B cell (primary cell): ENCODE results near the gene LPCAT4. TPM values are rescaled to one million over a fixed set of nuclear protein-coding genes. Genes with fewer than 3 reads are reported as not detected.
A peak's percentile ranks its signal among the peaks of the same experiment; 100 is the strongest.

Experiments
- ATAC-seq: fragments of 200-7000 bp; cut with Tn5 transposase; one replicate; pipeline ENCODE4 v1.10.0; 2021; ENCODE audit warnings: low read depth, mild to moderate bottlenecking, moderate number of reproducible peaks, moderate library complexity
- CTCF ChIA-PET: fragments of 350-600 bp; sonication (Branson Sonifier 250); formaldehyde crosslinking; loops from one replicate; lab custom pipeline; 2021; ENCODE audit warnings: antibody characterized with exemption, inconsistent platforms; lab: Charles Lee
- POLR2A ChIA-PET: fragments of 350-600 bp; sonication (Branson Sonifier 250); formaldehyde crosslinking; loops from one replicate; lab custom pipeline; 2021; ENCODE audit warnings: antibody characterized with exemption; lab: Charles Lee
- DNase-seq: peaks from one replicate; pipeline ENCODE4 v3.0.0; 2013
- H2AFZ ChIP-seq: 2 replicates; pipeline ENCODE4 v1.6.1; 2012; ENCODE audit warnings: mild to moderate bottlenecking, low read depth, low read length; ENCODE audit not compliant: insufficient read depth, poor library complexity, severe bottlenecking
- H3K27ac ChIP-seq, 2 donors: 1 replicate in 1 of 2; 2 replicates in 1 of 2; pipeline ENCODE4 v1.5.1; 2012 to 2013; ENCODE audit warnings: low read length in 2 of 2, mild to moderate bottlenecking in 2 of 2, moderate library complexity in 1 of 2
- H3K27me3 ChIP-seq, 4 experiments: fragments of 200-600 bp in 1 of 4; sonication (generic) in 1 of 4; replicated peaks in 1 of 4; 1 replicate in 2 of 4; 2 replicates in 2 of 4; pipeline versions ENCODE4 v1.6.1 to v1.7.0; 2013 to 2016; ENCODE audit warnings: low read length in 3 of 4, mild to moderate bottlenecking in 2 of 4, mixed read lengths in 1 of 4, moderate library complexity in 1 of 4; ENCODE audit not compliant: insufficient read depth in 4 of 4, control insufficient read depth in 3 of 4; ENCODE audit errors: control extremely low read depth in 1 of 4
- H3K36me3 ChIP-seq, 2 experiments: replicated peaks in 1 of 2; 1 replicate in 1 of 2; 2 replicates in 1 of 2; pipeline versions ENCODE4 v1.6.1 to v1.7.1; 2013; ENCODE audit warnings: low read length in 1 of 2; ENCODE audit not compliant: insufficient read depth in 2 of 2, control insufficient read depth in 1 of 2; ENCODE audit errors: control extremely low read depth in 1 of 2, extremely low read depth in 1 of 2
- H3K4me1 ChIP-seq, 2 donors: fragments of 200-600 bp in 1 of 2; sonication (generic) in 1 of 2; 1 replicate in 1 of 2; 2 replicates in 1 of 2; pipeline versions ENCODE4 v1.5.1 to v1.6.1; 2013 to 2017; ENCODE audit warnings: low read length in 2 of 2; ENCODE audit not compliant: control insufficient read depth in 2 of 2, insufficient read depth in 2 of 2
- H3K4me2 ChIP-seq: replicated peaks from 2 replicates; pipeline ENCODE3; 2012; ENCODE audit warnings: mild to moderate bottlenecking, low read depth, low read length; ENCODE audit not compliant: poor library complexity, severe bottlenecking
- H3K4me3 ChIP-seq, 5 experiments: fragments of 200-600 bp in 1 of 5; sonication (generic) in 1 of 5; 1 replicate in 3 of 5; 2 replicates in 2 of 5; pipeline versions ENCODE4 v1.5.1 to v1.7.0; 2011 to 2016; ENCODE audit warnings: low read length in 4 of 5, mild to moderate bottlenecking in 4 of 5, low read depth in 2 of 5, control low read depth in 1 of 5, moderate library complexity in 1 of 5; ENCODE audit not compliant: insufficient read depth in 1 of 5; ENCODE audit errors: control extremely low read depth in 1 of 5, extremely low read depth in 1 of 5
- H3K79me2 ChIP-seq: fragments of 200-600 bp; sonication (generic); one replicate; pipeline ENCODE4 v1.6.0; 2016; ENCODE audit warnings: low read length; ENCODE audit not compliant: control insufficient read depth, insufficient read depth
- H3K9ac ChIP-seq: fragments of 200-600 bp; sonication (generic); 2 replicates; pipeline ENCODE4 v1.6.1; 2017; ENCODE audit warnings: mild to moderate bottlenecking, low read length, moderate library complexity
- H3K9me3 ChIP-seq, 3 donors: one replicate each; pipeline versions ENCODE4 v1.6.1 to v1.7.1; 2013; ENCODE audit warnings: low read length in 2 of 3; ENCODE audit not compliant: control insufficient read depth in 2 of 3, insufficient read depth in 1 of 3; ENCODE audit errors: control extremely low read depth in 1 of 3
- H4K20me1 ChIP-seq: 2 replicates; pipeline ENCODE4 v1.6.0; 2012; ENCODE audit warnings: mild to moderate bottlenecking, low read length; ENCODE audit not compliant: insufficient read depth, control insufficient read depth, poor library complexity, severe bottlenecking
- H3K27ac Mint-ChIP-seq: one replicate; pipeline ENCODE4 v1.8.0; 2021; ENCODE audit warnings: mixed read lengths
- H3K27me3 Mint-ChIP-seq: one replicate; pipeline ENCODE4 v1.8.0; 2021; ENCODE audit warnings: mixed read lengths
- H3K4me1 Mint-ChIP-seq: one replicate; pipeline ENCODE4 v1.8.0; 2021; ENCODE audit warnings: mixed read lengths
- H3K4me3 Mint-ChIP-seq: one replicate; pipeline ENCODE4 v1.8.0; 2021; ENCODE audit warnings: mixed read lengths
- H3K9me3 Mint-ChIP-seq: one replicate; pipeline ENCODE4 v1.8.0; 2022; ENCODE audit warnings: mixed read lengths; ENCODE audit not compliant: insufficient read depth
- CTCF ChIP-seq: fragments of 200-600 bp; IDR thresholded peaks from one replicate; pipeline ENCODE4 v1.8.0; 2022; ENCODE audit warnings: antibody characterized with exemption, mild to moderate bottlenecking
- EZH2 ChIP-seq: IDR thresholded peaks from 2 replicates; pipeline ENCODE4 v1.6.1; 2012; ENCODE audit warnings: borderline replicate concordance, low read depth, mild to moderate bottlenecking, moderate library complexity, low read length; ENCODE audit not compliant: insufficient read depth, poor library complexity, severe bottlenecking
- WGBS: methylation state at CpG from one replicate; pipeline ENCODE4 v1.1.5; 2013; ENCODE audit warnings: missing lambda C conversion rate; ENCODE audit not compliant: insufficient coverage; 5-methylcytosine and 5-hydroxymethylcytosine counted together
- intact Hi-C: fragments of 100-400 bp; cut with micrococcal nuclease; formaldehyde crosslinking; loops from one replicate; pipeline ENCODE4 v1.10.0; 2022
- polyA plus RNA-seq: library from polyadenylated mRNA; depleted of rRNA; stranded (reverse); fragments of >200 nt; gene quantifications from 2 replicates; pipeline ENCODE4 v1.2.3, GENCODE V29; 2012
- total RNA-seq, 2 donors: library from RNA; stranded (reverse); fragments of 120-200 nt in 1 of 2; gene quantifications; 1 replicate in 1 of 2; 2 replicates in 1 of 2; pipeline versions ENCODE4 v1.2.3 to v1.2.4, GENCODE V29; 2013 to 2022

LPCAT4 gene
- total and polyA plus RNA-seq, 2 donors (not counting 1 experiment from before 2014, with no cell fraction given), result 64.2 to 76.3 TPM

GRCh38 chr15:34365836-34366235, 1.2 kb downstream of the LPCAT4 start:
- H3K4me2 ChIP-seq, result peak overlapping the region; percentile 93
- H3K27ac ChIP-seq, result no peak overlapping the region
- no peaks in the 10 kb centered on the region for H3K9me3 ChIP-seq
- H3K4me1 ChIP-seq, result peaks cover 18 to 28% of the 10 kb centered on the region in 2 donors
- TF ChIP-seq CTCF, result no peak
- no peak for TF ChIP-seq EZH2
- H3K27me3 Mint-ChIP-seq, result no peaks in the 10 kb centered on the region
- H3K27ac Mint-ChIP-seq, result peak overlapping the region; percentile 42
- peak overlapping the region; percentile 95 for H2AFZ ChIP-seq
- H3K27me3 ChIP-seq, result no peaks in the 10 kb centered on the region
- H4K20me1 ChIP-seq, result peaks cover 15% of the 10 kb centered on the region
- peak overlapping the region in 4 of 5 experiments; percentile 65 to 90 (median 74) for H3K4me3 ChIP-seq
- peaks cover 0 to 5% of the 10 kb centered on the region in 2 experiments for H3K36me3 ChIP-seq
- intact Hi-C loops, result loop anchor here (5.0 kb wide), 2 partner anchors 329 to 621 kb away; partner anchors contain the start of genes AVEN and ZNF770
- H3K4me3 Mint-ChIP-seq, result peak overlapping the region; percentile 96
- H3K79me2 ChIP-seq, result peaks cover 18% of the 10 kb centered on the region
- POLR2A ChIA-PET, result interaction anchor here (2.8 kb wide), 2 partner anchors 23 to 29 kb away, joined by 21 to 23 read pairs; partner anchors contain the start of genes NOP10, NUTM1 and SLC12A6
- ATAC-seq (no peak), DNase-seq (no peak)
- H3K9me3 Mint-ChIP-seq, result no peaks in the 10 kb centered on the region
- H3K9ac ChIP-seq, result peak overlapping the region; percentile 86
- WGBS, result 46% methylated on average over 3 of the region's 5 CpGs
- peaks cover 40% of the 10 kb centered on the region for H3K4me1 Mint-ChIP-seq
- CTCF ChIA-PET, result interaction anchor here (0.6 to 5.0 kb wide), 4 partner anchors 23 to 257 kb away, joined by 3 to 129 read pairs (median 24); partner anchors contain the start of genes NOP10, NUTM1 and SLC12A6

- Mint-ChIP-seq H3K4me3 (peak overlapping the region; percentile 96), H3K27ac (no peak overlapping the region), H3K27me3 (no peaks in the 10 kb centered on the region), H3K9me3 (no peaks in the 10 kb centered on the region), H3K4me1 (peaks cover 38% of the 10 kb centered on the region)
- ATAC-seq, result no peak
- no peak overlapping the region for H3K27ac ChIP-seq
- peaks cover 18 to 28% of the 10 kb centered on the region in 2 donors for H3K4me1 ChIP-seq
- CTCF ChIA-PET, result interaction anchor here (1.3 to 5.0 kb wide), 3 partner anchors 22 to 124 kb away, joined by 12 to 129 read pairs (median 37); partner anchors contain the start of genes NOP10, NUTM1 and SLC12A6
- DNase-seq, result no peak
- peaks cover 15% of the 10 kb centered on the region for H4K20me1 ChIP-seq
- intact Hi-C loops, result loop anchor here (5.0 kb wide), 2 partner anchors 328 to 622 kb away; partner anchors contain the start of genes AVEN and ZNF770
- POLR2A ChIA-PET, result no interaction called here
- no peaks in the 10 kb centered on the region for H3K27me3 ChIP-seq
- H3K4me2 ChIP-seq, result peak overlapping the region; percentile 93
- peaks cover 0 to 10% of the 10 kb centered on the region in 2 experiments for H3K36me3 ChIP-seq
- H3K9ac ChIP-seq, result no peak overlapping the region
- WGBS, result 97% methylated on average over 11 of the region's 16 CpGs
- H3K9me3 ChIP-seq, result no peaks in the 10 kb centered on the region
- peaks cover 18% of the 10 kb centered on the region for H3K79me2 ChIP-seq
- peak overlapping the region; percentile 6 for H2AFZ ChIP-seq
- peak overlapping the region in 1 of 5 experiments; percentile 81 for H3K4me3 ChIP-seq
- TF ChIP-seq EZH2 (no peak), CTCF (no peak)
Measured at GRCh38 chr15:34365091-34365825, 1.7 kb downstream of the LPCAT4 start.
